Dedifferentiated amniotic fluid mesenchymal stem cell (primary cell): ENCODE measurements around the gene ZNF790.
"Not testable (repeated sequence)": the region's sequence is repeated elsewhere in the genome, so short reads cannot be mapped to it uniquely, and the experiment has no call there.

Source experiments
- DNase-seq: peaks from one replicate; pipeline ENCODE4 v3.0.0-alpha.2; 2016; ENCODE audit errors: extremely low spot score

The ZNF790 gene

GRCh38 chr19:36837906-36838783 is at the start of gene ZNF790:
ZNF790 (minus strand) TSS chr19:36838387; CDS start chr19:36825619, 12,768 bp downstream.
- peak; percentile 90 for DNase-seq

GRCh38 chr19:36876993-36877938 is 39.1 kb upstream of the ZNF790 start:
- no peak for DNase-seq

- DNase-seq, result no peak
Measured at GRCh38 chr19:36851898-36852297, 13.7 kb upstream of the ZNF790 start.

- DNase-seq, result peak; percentile 98
Measured at GRCh38 chr19:36850559-36851442, 12.6 kb upstream of the ZNF790 start, which contains the start of gene ZNF345. ZNF345 (plus strand) TSS chr19:36850876; CDS start chr19:36876831, 25,955 bp downstream.

- peak; percentile 90 for DNase-seq
Measured at GRCh38 chr19:36849701-36850558, 11.7 kb upstream of the ZNF790 start.

- no peak for DNase-seq
Measured at GRCh38 chr19:36847968-36848367, 9.8 kb upstream of the ZNF790 start.

- no peak for DNase-seq
Measured at GRCh38 chr19:36838784-36839324, 667 bp upstream of the ZNF790 start.

- no peak for DNase-seq
Measured at GRCh38 chr19:36837176-36837905, 846 bp downstream of the ZNF790 start.

GRCh38 chr19:36833430-36833829 is 4.8 kb downstream of the ZNF790 start:
- no peak for DNase-seq

- no peak for DNase-seq
Measured at GRCh38 chr19:36821758-36822157, 16.4 kb downstream of the ZNF790 start.

GRCh38 chr19:36819130-36819630 is 19.0 kb downstream of the ZNF790 start:
- no peak for DNase-seq

- no peak for DNase-seq
Measured at GRCh38 chr19:36807029-36807428, 31.2 kb downstream of the ZNF790 start.

- no peak for DNase-seq
Measured at GRCh38 chr19:36805364-36805763, 32.8 kb downstream of the ZNF790 start.

- peak; percentile 35 for DNase-seq
Measured at GRCh38 chr19:36797786-36798108, 40.4 kb downstream of the ZNF790 start.

- no peak for DNase-seq
Measured at GRCh38 chr19:36796714-36796992, 41.5 kb downstream of the ZNF790 start.

- not testable (repeated sequence) for DNase-seq
Measured at GRCh38 chr19:36791420-36792141, 46.6 kb downstream of the ZNF790 start.

- no peak for DNase-seq
Measured at GRCh38 chr19:36775768-36776167, 62.4 kb downstream of the ZNF790 start.

GRCh38 chr19:36773223-36773579 is 65.0 kb downstream of the ZNF790 start:
- no peak for DNase-seq
